ENCODE data around the gene UNC5C. TPM values are rescaled to one million over a fixed set of nuclear protein-coding genes. Genes with fewer than 3 reads are reported as not detected.

UNC5C gene
- polyA plus RNA-seq, 1 of the 3 experiments (the other 2 are of a cell fraction): 3.3 TPM

DNA sequence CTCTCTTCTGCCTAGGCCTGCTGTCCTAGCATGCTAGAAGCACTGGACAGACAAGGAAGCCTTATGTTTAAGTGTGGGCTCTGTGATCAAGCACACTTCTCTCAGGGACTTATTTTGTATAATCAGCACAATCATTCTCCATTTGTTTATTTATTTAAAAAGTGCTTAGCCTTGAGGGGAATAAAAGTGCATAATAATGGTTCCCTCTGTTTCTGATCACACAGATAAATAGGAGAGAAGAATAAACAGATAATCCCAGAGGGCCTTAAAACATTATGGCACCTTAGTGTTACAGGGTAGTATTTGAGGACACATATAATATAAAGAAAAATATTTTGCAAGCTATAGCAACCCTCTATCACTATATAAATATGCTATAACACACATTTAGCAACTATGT lies 146.5 kb downstream of the UNC5C start (continued):
- TF ChIP-seq, protein P1, sequence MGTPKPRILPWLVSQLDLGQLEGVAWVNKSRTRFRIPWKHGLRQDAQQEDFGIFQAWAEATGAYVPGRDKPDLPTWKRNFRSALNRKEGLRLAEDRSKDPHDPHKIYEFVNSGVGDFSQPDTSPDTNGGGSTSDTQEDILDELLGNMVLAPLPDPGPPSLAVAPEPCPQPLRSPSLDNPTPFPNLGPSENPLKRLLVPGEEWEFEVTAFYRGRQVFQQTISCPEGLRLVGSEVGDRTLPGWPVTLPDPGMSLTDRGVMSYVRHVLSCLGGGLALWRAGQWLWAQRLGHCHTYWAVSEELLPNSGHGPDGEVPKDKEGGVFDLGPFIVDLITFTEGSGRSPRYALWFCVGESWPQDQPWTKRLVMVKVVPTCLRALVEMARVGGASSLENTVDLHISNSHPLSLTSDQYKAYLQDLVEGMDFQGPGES (IDR thresholded peaks at IDR 0.05; ENCODE audit: low read depth, low read length): no peak

DNA sequence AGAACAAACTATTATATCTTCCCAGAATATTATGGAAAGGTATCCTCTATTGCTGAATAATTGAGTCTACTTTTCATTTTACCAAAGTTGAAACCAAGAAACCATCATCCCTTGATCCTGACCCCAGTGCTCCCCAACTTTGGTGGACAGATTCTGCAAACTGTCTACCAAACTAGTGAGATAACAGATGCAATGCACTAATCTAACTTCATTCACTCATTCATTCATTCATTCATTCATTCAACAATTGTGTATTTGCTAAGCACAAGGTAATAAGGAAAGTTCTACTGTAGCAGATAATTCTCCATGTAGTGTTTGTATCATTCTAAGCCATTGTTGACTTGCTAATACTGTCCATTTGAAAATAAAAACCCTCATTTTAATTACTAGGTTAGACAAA lies 150.6 kb downstream of the UNC5C start:
- ChIA-PET POLR2A (no interaction called here), CTCF (no interaction called here)
- H3K9ac ChIP-seq: no peak overlapping the region
- H3K9me3 ChIP-seq: no peaks in the 10 kb centered on the region
- H3F3A ChIP-seq (replicated peaks; ENCODE audit: insufficient read depth): no peaks in the 10 kb centered on the region
- no peaks in the 10 kb centered on the region for H3K79me2 ChIP-seq (ENCODE audit: insufficient read depth)
- DNase-seq: no peak
- no peak overlapping the region for H3K4me3 ChIP-seq (ENCODE audit: low read depth in 2 of 2, low read length in 1 of 2)
- no peak overlapping the region for H2AFZ ChIP-seq (ENCODE audit: low read depth)
- no peaks in the 10 kb centered on the region for H3K27me3 ChIP-seq (ENCODE audit: insufficient read depth)
- H3K27ac ChIP-seq (ENCODE audit: low read depth in 2 of 2, low read length in 1 of 2): no peak overlapping the region; a peak in 1 of 4 replicates
- no peaks in the 10 kb centered on the region for H4K20me1 ChIP-seq (ENCODE audit: insufficient read depth)
- H3K36me3 ChIP-seq (replicated peaks in 1 of 2; ENCODE audit: control insufficient read depth in 1 of 2, insufficient read depth in 2 of 2, low read length in 1 of 2): peaks cover 0 to 4% of the 10 kb centered on the region in 2 experiments
- no peaks in the 10 kb centered on the region; the same call in 1 of the 2 replicates for H3K9me2 ChIP-seq
- H3K4me1 ChIP-seq (ENCODE audit: control insufficient read depth in 1 of 2, insufficient read depth in 2 of 2, low read depth in 1 of 2, low read length in 1 of 2): peaks cover 0 to 22% of the 10 kb centered on the region in 2 experiments; a peak in 2 of 4 replicates
- H3K4me2 ChIP-seq: no peak overlapping the region
- TF ChIP-seq, protein P2, sequence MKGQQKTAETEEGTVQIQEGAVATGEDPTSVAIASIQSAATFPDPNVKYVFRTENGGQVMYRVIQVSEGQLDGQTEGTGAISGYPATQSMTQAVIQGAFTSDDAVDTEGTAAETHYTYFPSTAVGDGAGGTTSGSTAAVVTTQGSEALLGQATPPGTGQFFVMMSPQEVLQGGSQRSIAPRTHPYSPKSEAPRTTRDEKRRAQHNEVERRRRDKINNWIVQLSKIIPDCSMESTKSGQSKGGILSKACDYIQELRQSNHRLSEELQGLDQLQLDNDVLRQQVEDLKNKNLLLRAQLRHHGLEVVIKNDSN (IDR thresholded peaks at IDR 0.05; ENCODE audit: borderline replicate concordance, low read depth): no peak
- TF ChIP-seq, protein P3, sequence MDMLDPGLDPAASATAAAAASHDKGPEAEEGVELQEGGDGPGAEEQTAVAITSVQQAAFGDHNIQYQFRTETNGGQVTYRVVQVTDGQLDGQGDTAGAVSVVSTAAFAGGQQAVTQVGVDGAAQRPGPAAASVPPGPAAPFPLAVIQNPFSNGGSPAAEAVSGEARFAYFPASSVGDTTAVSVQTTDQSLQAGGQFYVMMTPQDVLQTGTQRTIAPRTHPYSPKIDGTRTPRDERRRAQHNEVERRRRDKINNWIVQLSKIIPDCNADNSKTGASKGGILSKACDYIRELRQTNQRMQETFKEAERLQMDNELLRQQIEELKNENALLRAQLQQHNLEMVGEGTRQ (IDR thresholded peaks at IDR 0.05; ENCODE audit: borderline replicate concordance, low read depth, low read length): no peak
- TF ChIP-seq POLR2AphosphoS5 (IDR thresholded peaks at IDR 0.05; ENCODE audit: low read depth, low read length): no peak
- TF ChIP-seq CHD2 (IDR thresholded peaks at IDR 0.05; ENCODE audit: low read length, partially characterized antibody): no peak
- TF ChIP-seq TCF12 (IDR thresholded peaks at IDR 0.05): no peak
- no peak for TF ChIP-seq EZH2phosphoT487 (IDR thresholded peaks at IDR 0.05; ENCODE audit: borderline replicate concordance, low read depth)
- TF ChIP-seq NFIC (IDR thresholded peaks at IDR 0.05; ENCODE audit: borderline replicate concordance): no peak
- no peak for TF ChIP-seq RAD21 (IDR thresholded peaks at IDR 0.05; ENCODE audit: low read length)
- no peak for TF ChIP-seq GATA2 (CRISPR knock-in tag; IDR thresholded peaks at IDR 0.05)
- TF ChIP-seq JUND (IDR thresholded peaks at IDR 0.05): no peak
- TF ChIP-seq, protein P4, sequence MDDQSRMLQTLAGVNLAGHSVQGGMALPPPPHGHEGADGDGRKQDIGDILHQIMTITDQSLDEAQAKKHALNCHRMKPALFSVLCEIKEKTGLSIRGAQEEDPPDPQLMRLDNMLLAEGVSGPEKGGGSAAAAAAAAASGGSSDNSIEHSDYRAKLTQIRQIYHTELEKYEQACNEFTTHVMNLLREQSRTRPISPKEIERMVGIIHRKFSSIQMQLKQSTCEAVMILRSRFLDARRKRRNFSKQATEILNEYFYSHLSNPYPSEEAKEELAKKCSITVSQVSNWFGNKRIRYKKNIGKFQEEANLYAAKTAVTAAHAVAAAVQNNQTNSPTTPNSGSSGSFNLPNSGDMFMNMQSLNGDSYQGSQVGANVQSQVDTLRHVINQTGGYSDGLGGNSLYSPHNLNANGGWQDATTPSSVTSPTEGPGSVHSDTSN (IDR thresholded peaks at IDR 0.05): no peak
- TF ChIP-seq RFX5 (IDR thresholded peaks at IDR 0.05; ENCODE audit: low read length): no peak
- TF ChIP-seq EP300 (IDR thresholded peaks at IDR 0.05; ENCODE audit: borderline replicate concordance in 1 of 2, low read depth in 1 of 2, low read length in 1 of 2): no peak
- TF ChIP-seq MEF2A (IDR thresholded peaks at IDR 0.05; ENCODE audit: borderline replicate concordance, low read depth): no peak
- TF ChIP-seq RCOR1 (IDR thresholded peaks at IDR 0.05; ENCODE audit: low read length): no peak
- no peak for TF ChIP-seq FOSL2 (IDR thresholded peaks at IDR 0.05; ENCODE audit: borderline replicate concordance, low read depth)
- no peak for TF ChIP-seq MXI1 (IDR thresholded peaks at IDR 0.05; ENCODE audit: low read depth, low read length)
- TF ChIP-seq GABPA (IDR thresholded peaks at IDR 0.05; ENCODE audit: low read depth): no peak
- TF ChIP-seq ELF1 (IDR thresholded peaks at IDR 0.05): no peak
- no peak for TF ChIP-seq SMC3 (IDR thresholded peaks at IDR 0.05; ENCODE audit: low read depth, low read length)
